Lower leg skin (tissue), 3 donors: ENCODE data around the gene CARD11.

Experiments
- CTCF ChIP-seq, 3 donors: fragments of 450-650 bp; IDR thresholded peaks; one replicate each; pipeline ENCODE4 v1.5.1; 2016; ENCODE audit warnings: antibody characterized with exemption in 3 of 3, mild to moderate bottlenecking in 3 of 3, moderate library complexity in 2 of 3
- POLR2A ChIP-seq, 2 donors: fragments of 450-650 bp; IDR thresholded peaks; one replicate each; pipeline ENCODE4 v1.6.1; 2016 to 2017; ENCODE audit warnings: antibody characterized with exemption in 2 of 2, mild to moderate bottlenecking in 1 of 2, moderate library complexity in 1 of 2

DNA sequence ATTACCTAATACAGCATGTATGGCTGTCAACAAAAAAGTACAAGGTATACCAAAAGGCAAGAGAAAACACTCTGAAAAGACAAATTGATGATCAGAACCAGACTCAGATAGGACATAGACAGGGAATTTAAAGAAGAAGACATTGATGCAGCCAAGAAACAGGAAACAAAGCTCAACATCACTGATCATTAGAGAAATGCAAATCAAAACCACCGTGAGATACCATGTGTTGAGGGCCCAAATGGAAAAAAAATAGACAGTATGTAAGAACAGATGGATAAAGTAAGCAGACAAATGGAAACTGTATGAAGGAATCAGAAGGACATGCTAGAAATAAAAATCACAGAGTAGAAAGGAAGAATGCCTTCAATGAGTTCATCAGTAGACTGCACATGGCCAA lies 23.3 kb downstream of the CARD11 start:
- no peak for TF ChIP-seq CTCF (IDR thresholded peaks at IDR 0.05)
- TF ChIP-seq POLR2A (IDR thresholded peaks at IDR 0.05) = no peak
